ENCODE results near the gene HYPK. TPM values are rescaled to one million over a fixed set of nuclear protein-coding genes. Genes with fewer than 3 reads are reported as not detected.

The HYPK gene
- total RNA-seq, 2 donors from 2014 or later, result 5.0 to 25.7 TPM

DNA sequence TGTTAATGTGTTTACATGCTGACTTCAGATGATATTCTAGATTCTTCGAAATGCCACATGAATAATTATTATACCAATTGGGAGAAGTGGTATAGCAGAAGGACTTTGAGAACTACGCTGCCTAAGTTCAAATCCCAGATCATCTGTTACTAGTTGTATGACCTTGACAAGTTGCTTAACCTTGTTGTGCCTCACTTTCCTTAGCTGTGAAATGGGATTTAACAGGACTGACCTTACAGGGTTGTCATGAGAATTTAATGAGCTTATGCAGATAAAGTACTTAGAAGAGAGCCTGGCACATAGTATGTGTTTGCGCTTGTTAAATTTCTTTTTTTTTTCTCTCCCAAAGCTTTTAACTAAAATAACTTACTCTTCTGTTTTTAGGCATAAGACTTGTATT is 50.9 kb downstream of the HYPK start:
- H3K27me3 ChIP-seq, result no peaks in the 10 kb centered on the region
- H3K36me3 ChIP-seq, result no peaks in the 10 kb centered on the region

DNA sequence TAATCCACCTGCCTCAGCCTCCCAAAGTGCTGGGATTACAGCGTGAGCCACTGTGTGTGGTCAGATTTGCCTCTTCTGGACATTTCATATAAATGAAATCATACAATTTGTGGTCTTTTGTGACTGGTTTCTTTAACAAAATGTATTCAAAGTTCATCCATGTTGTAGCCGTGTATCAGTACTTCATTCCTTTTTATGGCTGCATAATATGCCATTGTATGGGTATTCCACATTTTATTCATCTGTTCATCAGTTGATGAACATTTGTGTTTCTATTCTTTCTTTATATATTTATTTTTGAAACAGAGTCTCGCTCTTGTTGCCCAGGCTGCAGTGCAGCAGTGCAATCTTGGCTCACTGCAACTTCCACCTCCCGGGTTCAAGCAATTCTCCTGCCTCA is 52.2 kb downstream of the HYPK start:
- no peak for DNase-seq
- no peaks in the 10 kb centered on the region for H3K36me3 ChIP-seq
- TF ChIP-seq CTCF (IDR thresholded peaks at IDR 0.05), result no peak
- H3K4me1 ChIP-seq, result no peaks in the 10 kb centered on the region
- no peaks in the 10 kb centered on the region for H3K9me3 ChIP-seq
- no peaks in the 10 kb centered on the region for H3K27me3 ChIP-seq
- intact Hi-C loops (cut with DNase I), result no loop called here
- no peak overlapping the region for H3K4me3 ChIP-seq
- no peak overlapping the region for H3K27ac ChIP-seq
- H3K9ac ChIP-seq (ENCODE audit: low read depth in 2 of 2, low read length in 2 of 2), result no peak overlapping the region

More for the DNA sequence above, 50.9 kb downstream of the HYPK start:
- no peak overlapping the region for H3K4me3 ChIP-seq
- intact Hi-C loops (cut with DNase I), result no loop called here
- no peak overlapping the region for H3K9ac ChIP-seq (ENCODE audit: low read depth in 2 of 2, low read length in 2 of 2)
- TF ChIP-seq CTCF (IDR thresholded peaks at IDR 0.05), result no peak
- no peak overlapping the region for H3K27ac ChIP-seq
- H3K9me3 ChIP-seq, result no peaks in the 10 kb centered on the region
- DNase-seq, result no peak
- no peaks in the 10 kb centered on the region for H3K4me1 ChIP-seq

Small RNA genes lying within 50 kb of the gene (microRNA-seq; reads per million reads assigned to microRNA genes)
- gene MIR1282, result not detected

Other genes starting within 250 kb of the HYPK start
- 100 to 1,000 TPM in 1 of 2 donors, 10 to 100 TPM in 1; 62.5 to 116 TPM for gene PPIP5K1, start 210.4 kb upstream of the HYPK start, total RNA-seq
- gene CKMT1B, start 206.6 kb upstream of the HYPK start, total RNA-seq, result 100 to 1,000 TPM; 216 to 227 TPM
- gene STRC, start 181.8 kb upstream of the HYPK start, total RNA-seq, result 1 to 10 TPM in 1 of 2 donors, under 1 TPM in 1; 0.74 to 1.1 TPM
- gene CATSPER2, start 151.8 kb upstream of the HYPK start, total RNA-seq, result 1 to 10 TPM; 3.6 to 9.2 TPM
- gene CKMT1A, start 106.7 kb upstream of the HYPK start, total RNA-seq, result 100 to 1,000 TPM; 184 to 204 TPM
- gene PDIA3, start 54.2 kb upstream of the HYPK start, total RNA-seq, result 100 to 1,000 TPM; 554 to 846 TPM
- 10 to 100 TPM; 23.3 to 34.9 TPM for gene ELL3, start 23.6 kb upstream of the HYPK start, total RNA-seq
- 1,000 to 10,000 TPM; 1,223 to 1,445 TPM for gene SERF2, start 8.3 kb upstream of the HYPK start, total RNA-seq
- under 1 TPM; 0.21 to 0.44 TPM for gene SERINC4, start 379 bp upstream of the HYPK start, total RNA-seq
- 10 to 100 TPM; 20.7 to 27.8 TPM for gene MFAP1, start 24.1 kb downstream of the HYPK start, total RNA-seq
- gene WDR76, start 26.4 kb downstream of the HYPK start, total RNA-seq, result 10 to 100 TPM in 1 of 2 donors, 1 to 10 TPM in 1; 6.8 to 20.7 TPM